HG03354 (cell line): ENCODE data around the gene SH3BP5.

ENCODE experiments used
- ATAC-seq: cut with Tn5 transposase; IDR thresholded peaks from one replicate; pipeline ENCODE4 v1.9.1; 2021; ENCODE audit warnings: mild to moderate bottlenecking; ENCODE audit not compliant: unreplicated experiment, poor library complexity, severe bottlenecking

Gene SH3BP5

DNA sequence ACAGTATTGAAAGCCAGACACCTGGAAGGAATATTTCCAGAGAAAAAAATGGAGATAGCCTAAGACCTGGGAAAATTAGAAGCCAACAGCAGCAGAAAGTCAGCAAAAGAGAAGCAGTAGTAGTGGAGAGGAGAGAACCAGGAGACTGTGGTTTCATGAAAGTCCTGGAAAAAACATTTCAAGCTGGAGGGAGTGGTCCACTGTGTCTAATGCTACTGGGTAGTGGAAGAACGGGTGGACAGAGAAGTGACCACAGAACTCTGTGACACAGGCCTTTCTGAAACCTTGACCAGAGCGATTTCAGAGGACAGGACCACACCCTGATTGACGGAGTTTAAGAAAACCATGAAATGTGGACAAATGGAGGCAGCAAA, 15.3 kb upstream of the SH3BP5 start:
- ATAC-seq, result no peak

DNA sequence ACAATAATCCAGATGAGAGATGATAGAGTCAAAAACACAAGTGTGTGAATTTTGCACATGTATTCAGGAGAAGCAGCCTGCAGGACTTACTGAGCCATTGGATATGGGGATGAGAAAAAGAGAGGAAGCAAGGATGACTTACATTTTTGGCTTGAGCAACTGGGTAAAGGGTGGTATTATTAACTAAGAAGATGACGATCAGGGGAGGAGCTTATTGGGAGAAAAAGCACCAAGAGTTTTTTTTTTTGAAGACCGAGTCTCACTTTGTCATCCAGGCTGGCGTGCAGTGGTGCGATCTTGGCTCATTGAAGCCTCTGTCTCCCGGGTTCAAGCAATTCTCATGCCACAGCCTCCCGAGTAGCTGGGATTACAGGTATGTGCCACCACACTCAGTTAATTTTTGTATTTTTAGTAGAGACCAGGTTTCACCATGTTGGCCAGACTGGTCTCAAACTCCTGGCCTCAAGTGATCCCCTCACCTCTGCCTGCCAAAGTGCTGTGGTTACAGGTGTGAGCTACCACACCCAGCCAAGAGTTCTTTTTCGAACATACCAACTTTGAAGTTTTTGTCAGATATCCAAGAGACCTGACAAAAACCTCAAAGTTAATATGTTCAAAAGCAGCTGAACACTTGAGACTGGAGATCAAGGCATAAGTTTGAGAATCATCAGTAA, 14.8 kb upstream of the SH3BP5 start:
- no peak for ATAC-seq

DNA sequence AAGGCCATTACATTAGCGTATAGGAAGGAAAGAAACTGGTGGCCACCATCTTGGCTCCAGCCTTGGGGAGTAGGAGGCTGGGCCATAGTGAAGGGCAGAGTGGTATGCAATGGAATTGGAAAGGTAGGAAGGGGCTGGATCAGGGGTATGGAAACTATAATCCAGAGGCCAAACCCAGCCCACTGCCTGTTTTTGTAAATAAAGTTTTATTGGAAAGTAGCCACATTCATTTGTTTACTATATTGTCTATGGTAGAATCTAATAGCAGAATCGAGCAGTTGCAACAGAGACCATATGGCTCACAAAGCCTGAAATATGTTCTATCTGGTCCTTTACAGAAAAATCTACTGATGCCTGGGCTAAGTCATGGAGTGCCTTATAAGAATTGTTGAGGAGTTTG, 14.1 kb upstream of the SH3BP5 start:
- ATAC-seq, result no peak

DNA sequence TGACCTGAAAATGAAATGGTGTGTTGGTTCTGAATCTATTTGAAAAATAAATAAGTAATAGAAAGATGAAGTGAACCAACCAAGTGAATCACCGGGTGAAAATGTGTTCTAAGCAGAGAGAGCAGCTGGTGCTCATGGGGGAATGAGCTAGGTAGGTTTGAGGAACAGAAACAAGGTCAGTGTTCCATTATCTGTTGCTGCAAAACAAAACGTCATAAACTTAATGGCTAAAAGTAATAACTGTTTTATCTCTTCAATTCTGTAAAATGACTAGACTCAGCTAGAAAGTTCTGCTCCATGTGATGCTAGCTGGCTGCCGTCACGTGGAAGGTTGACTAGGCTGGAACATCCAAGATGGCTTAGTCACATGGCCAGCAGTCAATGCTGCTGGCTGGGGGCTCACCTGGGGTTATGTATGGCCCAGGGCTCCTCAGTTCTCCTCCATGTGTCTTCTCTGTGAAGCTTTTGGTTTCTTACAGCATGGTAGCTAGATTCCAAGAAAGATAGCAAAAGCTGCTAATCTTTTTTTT, 13.3 kb upstream of the SH3BP5 start:
- peak; percentile 97 for ATAC-seq

DNA sequence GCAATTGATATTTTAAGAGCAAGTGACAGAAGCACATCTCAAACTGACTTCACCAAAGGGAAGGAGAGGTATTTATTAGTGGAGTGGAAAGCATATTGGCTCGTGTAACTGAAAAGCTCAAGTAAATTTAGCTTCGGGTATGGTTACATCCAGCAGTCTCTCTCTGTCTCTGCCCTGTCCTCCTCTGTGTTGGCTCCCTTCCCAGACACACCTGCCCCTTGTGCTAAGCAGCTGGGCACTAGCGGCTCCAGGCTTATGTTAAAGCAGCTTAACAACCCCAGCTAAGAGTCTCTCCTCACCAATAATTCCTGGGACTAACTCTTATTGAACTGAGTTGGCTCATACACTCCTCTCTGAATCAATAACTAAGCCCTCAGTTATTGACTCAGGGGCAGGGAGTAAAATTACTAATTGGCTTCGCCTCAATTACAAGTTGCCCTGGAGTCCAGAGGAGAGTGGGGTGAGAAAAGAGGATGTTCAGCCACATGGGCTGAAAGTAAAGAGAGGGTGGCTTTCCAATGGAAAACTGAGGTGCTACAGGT, 12.8 kb upstream of the SH3BP5 start:
- ATAC-seq, result peak; percentile 24

DNA sequence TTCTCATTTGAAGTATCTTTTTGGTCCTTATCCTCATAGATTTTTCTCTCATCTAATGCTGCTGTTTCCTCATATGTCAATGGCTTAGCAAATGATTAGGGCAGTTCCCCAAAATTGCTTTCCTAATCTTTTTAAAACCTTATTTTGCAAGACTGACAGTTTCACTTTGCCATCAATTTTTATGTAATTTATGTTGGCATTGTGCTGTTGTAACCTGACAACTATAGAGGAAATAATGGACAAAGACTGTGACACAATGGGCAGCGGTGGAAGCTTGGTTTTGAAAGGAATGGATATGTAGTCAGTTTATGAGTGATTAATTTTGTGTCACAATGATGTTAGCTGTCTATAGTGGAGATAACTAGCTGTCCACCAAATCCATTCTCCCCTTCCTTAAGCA, 10.6 kb upstream of the SH3BP5 start:
- ATAC-seq, result no peak

DNA sequence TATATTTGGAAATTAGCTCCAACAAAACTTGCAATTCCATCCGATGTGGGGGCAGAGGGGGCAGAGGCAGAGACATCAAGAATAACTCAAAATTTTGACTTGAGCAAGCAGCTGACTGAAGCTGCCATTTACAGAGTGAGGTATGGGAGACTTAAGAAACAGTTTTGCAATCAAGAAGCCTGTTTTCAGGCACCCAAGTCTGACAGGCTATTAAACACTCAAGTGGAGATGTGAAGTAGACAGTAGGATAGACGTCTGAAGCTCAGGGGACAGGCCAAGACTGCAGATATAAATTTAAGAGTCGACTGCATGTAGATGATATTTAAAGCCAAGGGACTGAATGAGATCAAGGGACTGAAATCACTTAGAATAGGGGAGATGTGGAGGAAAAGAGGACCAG, 9.9 kb upstream of the SH3BP5 start:
- ATAC-seq, result no peak

DNA sequence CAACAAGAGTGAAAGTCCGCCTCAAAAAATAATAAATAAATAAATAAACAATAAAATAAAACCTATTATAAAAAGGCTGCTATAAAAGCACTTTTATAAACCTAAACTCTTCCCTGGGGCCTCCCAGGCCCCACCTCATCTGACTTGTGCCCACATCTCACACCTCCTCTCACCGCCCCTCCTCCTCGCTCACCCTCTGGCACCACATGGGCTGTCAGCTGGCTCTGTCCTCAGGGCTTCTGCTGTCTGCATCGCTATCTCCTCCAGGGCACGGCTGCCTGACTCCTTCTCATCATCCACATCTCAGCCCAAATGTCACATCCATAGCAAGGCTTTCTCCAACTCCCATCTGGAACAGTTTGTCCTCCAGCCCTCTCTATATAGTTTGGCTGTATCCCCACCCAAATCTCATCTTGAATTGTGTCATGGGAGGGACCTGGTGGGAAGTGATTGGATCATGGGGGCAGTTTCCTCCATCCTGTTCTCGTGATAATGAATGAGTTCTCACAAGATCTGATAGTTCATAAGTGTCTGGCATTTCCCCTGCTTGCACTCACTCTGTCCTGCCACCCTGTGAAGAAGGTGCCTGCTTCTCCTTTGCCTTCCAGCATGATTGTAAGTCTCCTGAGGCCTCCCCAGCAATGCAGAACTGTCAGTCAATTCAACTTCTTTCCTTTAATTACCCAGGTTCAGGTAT, 8.8 kb upstream of the SH3BP5 start:
- ATAC-seq, result no peak

DNA sequence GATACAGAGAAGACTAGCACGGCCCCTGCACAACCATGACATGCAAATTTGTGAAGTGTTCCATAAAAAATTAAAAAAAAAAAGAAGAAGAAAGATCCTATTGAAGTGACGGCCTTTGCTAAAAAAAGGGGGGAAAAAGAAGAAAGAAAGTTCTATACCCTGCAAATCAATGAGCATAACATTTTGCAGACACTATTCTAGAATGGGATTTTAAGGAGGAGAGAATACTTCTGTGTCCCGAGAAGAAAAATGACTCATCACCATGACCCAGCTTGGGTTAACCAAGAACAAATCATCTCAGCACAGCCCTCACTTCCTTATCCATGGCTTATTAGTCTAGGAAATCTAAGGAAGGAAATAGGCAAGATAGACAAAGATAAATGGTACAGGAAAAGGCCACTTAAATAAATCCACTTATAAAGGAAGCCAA, 7.4 kb upstream of the SH3BP5 start:
- no peak for ATAC-seq

DNA sequence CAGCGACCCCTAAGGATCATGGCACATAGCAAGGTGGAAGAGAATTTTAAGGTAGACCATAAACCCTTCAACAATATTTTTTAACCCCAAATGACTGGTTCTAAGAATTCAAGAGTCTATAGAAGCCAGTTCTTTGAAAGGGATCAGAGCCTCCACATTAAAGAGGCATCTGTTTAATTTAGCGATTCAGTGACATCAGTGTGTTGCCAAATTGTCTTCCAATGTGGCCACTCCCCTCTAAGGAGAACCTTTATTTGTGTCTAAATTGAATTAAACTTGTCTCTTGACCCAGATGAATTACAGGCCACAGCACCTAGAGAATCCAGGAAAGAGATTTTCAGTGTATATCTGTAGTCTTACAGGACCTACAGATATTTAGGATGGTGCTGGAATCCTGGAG, 6.6 kb upstream of the SH3BP5 start:
- no peak for ATAC-seq

DNA sequence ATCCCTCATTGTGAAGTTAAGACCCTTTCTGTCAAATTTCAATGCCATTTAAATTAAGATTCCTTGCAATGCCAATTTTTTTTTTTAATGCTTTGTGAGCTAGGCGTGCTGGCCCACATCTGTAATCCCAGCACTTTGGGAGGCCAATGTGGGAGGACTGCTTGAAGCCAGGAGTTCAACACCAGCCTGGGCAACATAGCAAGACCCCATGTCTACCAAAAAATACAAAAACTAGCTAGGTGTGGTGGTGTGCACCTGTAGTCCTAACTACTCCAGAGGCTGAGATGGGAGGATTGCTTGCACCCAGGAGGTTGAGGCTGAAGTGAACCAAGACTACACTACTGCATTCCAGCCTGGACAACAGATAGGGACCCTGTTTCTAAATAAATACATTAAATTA, 5.6 kb upstream of the SH3BP5 start:
- no peak for ATAC-seq

DNA sequence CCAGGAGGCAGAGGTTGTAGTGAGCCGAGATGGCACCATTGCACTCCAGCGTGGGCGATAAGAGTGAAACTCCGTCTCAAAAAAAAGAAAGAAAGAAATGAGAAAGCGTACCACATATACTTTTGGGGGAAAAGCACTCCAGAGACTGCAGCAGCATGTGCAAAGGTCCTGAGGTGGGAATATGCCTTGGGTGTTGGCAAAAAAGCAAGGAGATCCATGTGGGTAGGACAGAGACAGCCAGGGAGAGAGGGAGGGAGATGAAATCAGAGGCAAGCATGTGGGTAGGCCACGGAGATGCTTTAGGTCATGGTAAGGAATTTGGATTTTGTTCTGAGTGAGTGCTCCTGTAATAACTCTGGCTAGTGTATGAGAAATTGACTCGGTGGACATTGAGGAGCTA, 3.7 kb upstream of the SH3BP5 start:
- no peak for ATAC-seq

DNA sequence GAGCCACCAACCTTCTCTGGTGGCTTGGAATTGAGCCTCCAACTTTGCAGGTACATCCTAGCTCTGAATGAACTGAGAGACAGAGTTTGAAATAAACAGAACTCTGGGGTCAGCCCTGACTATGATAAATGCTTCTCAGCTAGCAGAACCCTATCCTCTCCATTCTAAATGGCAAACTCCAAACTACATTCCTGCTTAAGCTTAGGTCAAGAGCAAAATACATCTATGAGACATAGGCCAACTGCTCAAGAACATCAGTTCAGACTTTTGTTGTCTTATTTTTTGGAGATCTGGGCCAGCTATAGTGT, 1.5 kb upstream of the SH3BP5 start:
- no peak for ATAC-seq

DNA sequence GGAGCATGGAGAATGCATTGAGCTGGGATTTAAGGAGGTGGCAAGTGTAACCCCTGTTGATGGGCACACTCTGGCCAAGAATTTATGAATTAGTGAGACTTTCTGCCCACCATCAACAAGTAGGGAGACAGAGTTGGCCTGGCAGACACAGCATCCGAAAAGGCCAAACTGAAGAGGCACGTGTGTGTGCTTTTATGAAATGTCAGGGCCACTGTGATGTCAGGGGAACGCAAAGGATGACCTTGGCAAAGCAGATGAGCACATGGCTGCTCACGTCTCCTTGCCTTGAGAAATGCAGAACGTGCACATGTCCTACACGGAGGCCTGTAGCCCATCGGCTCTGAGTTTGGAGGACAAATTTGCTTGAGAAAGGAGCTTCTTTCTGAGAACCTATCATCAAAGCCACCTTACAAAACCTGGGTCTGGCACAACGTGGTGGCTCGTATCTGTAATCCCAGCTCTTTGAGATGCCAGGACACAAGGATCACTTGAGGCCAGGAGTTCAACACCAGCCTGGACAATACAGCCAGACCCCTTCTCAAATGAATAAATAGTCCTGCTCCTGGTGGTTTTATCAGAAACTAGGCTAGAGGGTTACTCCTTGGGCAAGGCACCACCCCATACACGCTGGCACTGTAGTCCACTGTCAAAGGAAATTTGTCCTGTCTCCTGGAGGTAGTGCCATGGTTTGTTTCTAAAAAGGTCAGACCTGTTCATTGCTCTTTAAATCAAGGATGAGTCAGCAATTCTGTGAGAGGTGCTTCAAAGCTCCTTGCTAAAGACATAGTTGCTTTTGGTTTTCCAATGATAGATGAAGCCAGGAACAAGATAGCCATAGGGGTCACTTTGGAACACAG, 941 bp upstream of the SH3BP5 start:
- no peak for ATAC-seq

DNA sequence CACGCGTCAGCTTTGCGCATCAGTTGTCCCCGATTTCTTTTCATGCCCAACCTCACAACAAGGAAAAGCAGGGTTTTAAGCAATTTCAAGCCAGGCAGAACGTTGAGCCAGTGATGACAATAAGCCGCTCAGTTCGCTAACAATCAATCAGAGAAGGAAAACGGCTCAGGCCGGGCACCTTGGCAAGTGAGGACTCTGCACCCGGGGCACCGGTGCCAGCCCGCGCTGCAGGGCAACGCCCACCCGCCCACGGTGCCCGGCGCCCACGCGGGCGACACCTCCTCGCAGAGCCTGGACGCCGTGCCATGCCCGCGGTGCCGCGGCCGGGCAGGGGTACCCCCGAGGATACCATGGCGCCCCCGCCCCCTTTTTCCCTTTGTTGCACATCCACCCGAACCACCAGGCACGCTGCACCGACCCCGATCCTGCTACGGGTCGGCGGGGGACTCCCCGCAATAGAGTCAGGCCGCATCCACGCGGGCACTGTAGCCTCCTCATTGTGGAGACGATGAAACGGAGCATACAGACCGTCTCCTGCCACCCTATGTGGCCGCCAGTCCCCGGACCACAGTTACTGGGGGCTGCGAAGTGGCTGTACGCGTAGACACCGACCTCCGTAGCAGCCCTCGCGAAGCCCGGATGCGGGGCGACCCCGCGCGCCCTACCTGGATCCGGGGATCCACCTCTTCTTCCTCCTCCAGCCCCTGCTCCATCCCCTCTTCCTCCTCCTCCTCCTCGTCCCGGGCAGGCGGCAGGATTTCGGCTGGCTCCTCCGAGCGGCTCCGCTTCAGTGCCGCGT, 581 bp downstream of the SH3BP5 start:
- peak; percentile 46 for ATAC-seq

DNA sequence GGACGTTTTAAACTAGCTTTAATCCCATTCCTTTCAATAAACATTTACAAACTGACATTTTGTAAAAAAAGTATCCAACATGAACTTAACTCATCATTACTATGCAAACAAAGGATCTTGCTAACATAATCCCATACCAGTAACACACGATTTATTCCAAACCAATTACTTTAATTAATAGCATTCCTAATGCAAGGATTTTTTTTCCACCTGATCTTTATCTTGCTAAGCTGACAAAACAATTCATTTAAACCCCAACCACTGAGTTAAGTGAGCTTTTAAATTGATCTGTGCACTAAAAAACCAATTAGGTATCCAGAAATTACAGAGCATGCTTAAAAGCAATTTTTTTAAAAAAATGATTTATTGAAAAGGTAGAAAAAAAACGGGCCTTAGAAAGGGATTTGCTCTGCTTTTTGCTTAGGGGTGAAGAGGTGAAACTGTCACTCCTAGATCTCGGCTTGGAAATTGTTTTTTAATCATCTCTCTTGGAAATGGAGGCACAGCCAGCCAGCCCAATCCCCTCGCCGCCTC, 1.2 kb downstream of the SH3BP5 start:
- ATAC-seq, result no peak

DNA sequence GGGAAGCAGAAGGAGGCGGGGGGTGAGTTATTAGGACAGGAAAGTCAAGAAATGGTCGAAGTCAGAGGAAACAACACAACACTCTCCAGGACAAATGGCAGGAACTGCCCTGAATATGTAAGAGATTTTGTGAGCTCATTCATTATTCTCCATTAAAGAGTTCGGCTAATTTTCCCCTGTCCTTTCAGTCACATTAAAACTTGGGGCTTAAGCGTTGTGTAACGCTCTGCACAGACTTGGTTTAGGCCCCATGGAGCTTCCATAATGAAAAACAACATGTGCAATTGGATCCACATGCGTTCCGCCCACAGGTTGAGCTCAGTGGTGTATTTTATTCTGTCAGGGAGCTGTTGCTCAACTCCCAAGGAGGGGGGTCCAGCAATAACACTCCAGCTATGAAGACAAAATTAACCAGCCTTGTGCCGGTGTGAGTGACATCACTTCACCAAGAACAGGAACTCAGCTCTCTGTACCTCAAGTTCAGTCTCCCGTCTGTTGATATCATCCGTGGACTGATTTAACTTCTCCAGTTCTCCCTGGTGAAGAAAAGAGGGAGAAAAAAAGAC, 2.3 kb downstream of the SH3BP5 start:
- no peak for ATAC-seq

DNA sequence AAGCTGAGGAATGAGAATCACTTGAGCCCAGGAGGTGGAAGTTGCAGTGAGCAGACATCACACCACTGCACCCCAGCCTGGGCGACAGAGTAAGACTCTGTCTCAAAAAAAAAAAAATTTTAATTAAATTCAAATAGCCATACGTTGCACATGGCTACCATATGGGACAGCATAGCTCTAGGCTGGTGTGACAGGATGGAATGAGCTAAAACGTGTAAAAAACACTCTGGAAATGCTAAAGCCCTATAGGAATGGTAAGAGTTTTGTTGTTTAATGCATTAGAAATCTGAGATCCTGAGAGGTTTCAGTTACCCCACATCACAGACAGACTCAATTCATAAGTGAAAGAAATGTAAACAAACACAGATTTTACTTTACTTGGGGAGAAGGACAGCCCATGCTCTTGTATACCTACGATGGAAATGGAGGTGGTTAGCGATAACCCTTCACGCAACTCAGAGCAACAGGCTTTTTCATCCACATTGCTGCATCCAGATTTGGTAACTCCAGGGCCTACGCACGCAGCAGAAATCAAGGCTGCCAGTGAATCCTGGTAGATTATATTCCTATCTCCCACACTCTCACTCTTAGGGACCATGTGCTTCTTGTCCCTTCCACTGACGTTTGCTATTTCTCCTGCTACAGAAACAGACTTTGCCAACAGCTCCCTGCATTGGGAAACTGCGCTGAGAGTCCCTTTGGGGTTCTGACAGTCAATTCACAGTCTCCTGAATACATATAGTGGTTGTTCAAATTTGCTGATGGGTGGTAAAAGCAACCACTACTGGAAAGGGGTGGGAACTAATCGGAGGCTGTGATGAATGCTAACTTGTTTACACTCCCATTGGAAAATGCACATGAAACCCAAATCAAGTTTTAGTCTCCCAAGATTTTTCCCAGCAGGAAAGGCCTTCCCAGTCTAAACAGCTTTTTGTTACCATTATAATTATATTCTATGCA, 3.1 kb downstream of the SH3BP5 start:
- no peak for ATAC-seq
